HCT116 (cell line): Measurements from ENCODE around the gene KIF26A. TPM values are rescaled to one million over a fixed set of nuclear protein-coding genes. Genes with fewer than 3 reads are reported as not detected.

Source experiments
- ATAC-seq: fragments of 200-7000 bp; cut with Tn5 transposase; 2 replicates; pipeline ENCODE4 v1.9.1; 2020; ENCODE audit warnings: mild to moderate bottlenecking, moderate library complexity
- BruUV-seq: library from RNA; stranded (reverse); fragments of 400-500 nt; replicated peaks from 2 replicates; lab custom pipeline; 2021; lab: Mats Ljungman, UMichigan
- CTCF ChIA-PET: fragments of 300-600 bp; sonication (Branson Sonifier 250); formaldehyde crosslinking; loops from one replicate; lab custom pipeline; 2021; ENCODE audit warnings: antibody characterized with exemption; lab: Charles Lee
- POLR2A ChIA-PET: fragments of 300-600, 350-600 bp; sonication (Branson Sonifier 250); formaldehyde crosslinking; loops from one replicate; lab custom pipeline; 2021; ENCODE audit warnings: antibody characterized with exemption; lab: Charles Lee
- RAD21 ChIA-PET, 2 experiments: fragments of 300-600 bp; sonication (Branson Sonifier 250); formaldehyde crosslinking; loops; one replicate each; lab custom pipeline; 2023; ENCODE audit warnings: low total read pairs in 2 of 2; ENCODE audit not compliant: uncharacterized antibody in 2 of 2, unreplicated experiment in 2 of 2, low non-redundant PET in 1 of 2; lab: Charles Lee
- DNase-seq: peaks from one replicate; pipeline ENCODE4 v3.0.0-alpha.2; 2010; ENCODE audit warnings: low read depth, low spot score
- H2AFZ ChIP-seq: fragments of 200-600 bp; shearing (Covaris generic), sonication (generic); 2 replicates; pipeline ENCODE4 v1.6.1; 2017; ENCODE audit warnings: low read depth, mixed run types, mixed read lengths, antibody characterized with exemption, low read length; ENCODE audit not compliant: poor library complexity, severe bottlenecking
- H3K27ac ChIP-seq: 2 replicates; pipeline ENCODE4 v1.5.1; 2012; ENCODE audit warnings: low read depth, low read length
- H3K27me3 ChIP-seq: fragments of 200-600 bp; sonication (generic); 2 replicates; pipeline ENCODE4 v1.6.1; 2016; ENCODE audit warnings: mixed run types, low read length, mixed read lengths; ENCODE audit not compliant: insufficient read depth
- H3K36me3 ChIP-seq, 2 experiments: fragments of 200-500 bp in 1 of 2; fragments of 200-600 bp in 1 of 2; sonication (Bioruptor generic) in 1 of 2; sonication (generic) in 1 of 2; 2 replicates each; pipeline versions ENCODE4 v1.5.1 to v1.6.1; 2014 to 2016; ENCODE audit warnings: low read length in 2 of 2, inconsistent platforms in 1 of 2, mixed read lengths in 1 of 2, mixed run types in 1 of 2; ENCODE audit not compliant: insufficient read depth in 2 of 2, control insufficient read depth in 1 of 2
- H3K4me1 ChIP-seq, 2 experiments: fragments of 200-600 bp in 1 of 2; sonication (generic) in 1 of 2; 2 replicates each; pipeline versions ENCODE4 v1.5.1 to v1.6.1; 2012 to 2017; ENCODE audit warnings: low read length in 2 of 2, inconsistent platforms in 1 of 2, mild to moderate bottlenecking in 1 of 2, mixed read lengths in 1 of 2, mixed run types in 1 of 2, moderate library complexity in 1 of 2; ENCODE audit not compliant: insufficient read depth in 2 of 2, control insufficient read depth in 1 of 2
- H3K4me2 ChIP-seq: fragments of 200-600 bp; sonication (generic); 2 replicates; pipeline ENCODE4 v1.6.1; 2017; ENCODE audit warnings: mixed run types, low read length, mixed read lengths
- H3K4me3 ChIP-seq, 2 experiments: fragments of 200-600 bp in 1 of 2; sonication (generic) in 1 of 2; replicated peaks in 1 of 2; 2 replicates each; pipeline ENCODE4 v1.5.1; 2011 to 2016; ENCODE audit warnings: low read length in 2 of 2, control low read depth in 1 of 2, low read depth in 1 of 2, mild to moderate bottlenecking in 1 of 2, mixed read lengths in 1 of 2, mixed run types in 1 of 2
- H3K79me2 ChIP-seq: fragments of 200-600 bp; sonication (generic); 2 replicates; pipeline ENCODE4 v1.6.1; 2017; ENCODE audit warnings: mild to moderate bottlenecking, mixed run types, low read length, moderate library complexity, mixed read lengths; ENCODE audit not compliant: insufficient read depth
- H3K9ac ChIP-seq: fragments of 200-600 bp; sonication (generic); 2 replicates; pipeline ENCODE4 v1.6.1; 2016; ENCODE audit warnings: low read length, mixed read lengths
- H3K9me2 ChIP-seq: fragments of 200-600 bp; sonication (generic), shearing (Covaris generic); 2 replicates; pipeline ENCODE4 v1.6.1; 2017; ENCODE audit warnings: mixed run types, mild to moderate bottlenecking, moderate library complexity; ENCODE audit not compliant: insufficient read depth
- H3K9me3 ChIP-seq, 2 experiments: fragments of 200-500 bp in 1 of 2; fragments of 200-600 bp in 1 of 2; sonication (Bioruptor generic) in 1 of 2; sonication (generic) in 1 of 2; 2 replicates each; pipeline ENCODE4 v1.6.1; 2014 to 2017; ENCODE audit warnings: low read length in 2 of 2, mixed read lengths in 2 of 2, inconsistent platforms in 1 of 2, low read depth in 1 of 2, mild to moderate bottlenecking in 1 of 2, mixed run types in 1 of 2, moderate library complexity in 1 of 2; ENCODE audit not compliant: control insufficient read depth in 1 of 2, insufficient read depth in 1 of 2
- H4K20me1 ChIP-seq: fragments of 200-600 bp; sonication (generic), shearing (Covaris generic); 2 replicates; pipeline ENCODE4 v1.6.1; 2017; ENCODE audit warnings: mixed run types, mild to moderate bottlenecking, moderate library complexity; ENCODE audit not compliant: insufficient read depth
- ATF3 ChIP-seq: IDR thresholded peaks from 2 replicates; pipeline ENCODE4 v1.6.1; 2012
- CEBPB ChIP-seq: IDR thresholded peaks from 2 replicates; pipeline ENCODE4 v1.6.1; 2012; ENCODE audit warnings: low read depth
- EGR1 ChIP-seq: IDR thresholded peaks from 2 replicates; pipeline ENCODE4 v1.6.1; 2012; ENCODE audit warnings: low read depth
- EZH2 ChIP-seq: fragments of 200-600 bp; sonication (generic); IDR thresholded peaks from 2 replicates; pipeline ENCODE4 v1.6.1; 2017; ENCODE audit warnings: antibody characterized with exemption, mixed run types
- EZH2phosphoT487 ChIP-seq: fragments of 200-600 bp; IDR thresholded peaks from 2 replicates; pipeline ENCODE4 v1.6.1; 2018; ENCODE audit warnings: antibody characterized with exemption, borderline replicate concordance
- FOSL1 ChIP-seq: IDR thresholded peaks from 2 replicates; pipeline ENCODE4 v1.6.1; 2012; ENCODE audit warnings: low read depth
- JUND ChIP-seq: IDR thresholded peaks from 2 replicates; pipeline ENCODE4 v1.6.1; 2012
- MAX ChIP-seq: IDR thresholded peaks from 2 replicates; pipeline ENCODE4 v1.6.1; 2012
- POLR2A ChIP-seq: IDR thresholded peaks from 2 replicates; pipeline ENCODE4 v1.7.0; 2011; ENCODE audit warnings: borderline replicate concordance; ENCODE audit not compliant: insufficient read depth, insufficient read length; ENCODE audit errors: extremely low read depth
- POLR2AphosphoS5 ChIP-seq: IDR thresholded peaks from 2 replicates; pipeline ENCODE4 v1.6.1; 2011; ENCODE audit warnings: mild to moderate bottlenecking, low read depth, low read length, moderate library complexity
- REST ChIP-seq: IDR thresholded peaks from 2 replicates; pipeline ENCODE4 v1.6.1; 2012; ENCODE audit warnings: low read depth
- SP1 ChIP-seq: IDR thresholded peaks from 2 replicates; pipeline ENCODE4 v1.6.1; 2012; ENCODE audit warnings: low read depth
- SRF ChIP-seq: IDR thresholded peaks from 2 replicates; pipeline ENCODE4 v1.6.1; 2012; ENCODE audit warnings: low read depth
- YY1 ChIP-seq: IDR thresholded peaks from 2 replicates; pipeline ENCODE4 v1.6.1; 2011; ENCODE audit warnings: low read length, low read depth, moderate library complexity, mild to moderate bottlenecking; ENCODE audit not compliant: insufficient replicate concordance; ENCODE audit errors: extremely low read depth
- ZFX ChIP-seq: fragments of 450-650 bp; IDR thresholded peaks from 2 replicates; pipeline ENCODE4 v1.6.1; 2017
- intact Hi-C: fragments of 100-400 bp; cut with micrococcal nuclease; formaldehyde crosslinking; loops from 2 replicates; pipeline ENCODE4 v1.10.0; 2022
- total RNA-seq: library from RNA; stranded (reverse); gene quantifications from one replicate; pipeline ENCODE4 v1.2.1, GENCODE V29; 2021; ENCODE audit not compliant: unreplicated experiment

The KIF26A gene
- total RNA-seq, 1 experiment from 2014 or later, result 10.2 TPM

- Histone ChIP-seq H2AFZ (no peak overlapping the region), H3K36me3 (no peaks in the 10 kb centered on the region), H3K9me3 (no peaks in the 10 kb centered on the region), H3K4me3 (no peak overlapping the region), H3K9ac (no peak overlapping the region), H3K9me2 (no peaks in the 10 kb centered on the region), H3K4me2 (no peak overlapping the region), H3K27me3 (0 out of 2 replicates have a peak, but pooled peaks cover 1% of the 10 kb centered on the region), H3K27ac (no peak overlapping the region), H3K4me1 (no peaks in the 10 kb centered on the region), H4K20me1 (no peaks in the 10 kb centered on the region), H3K79me2 (no peaks in the 10 kb centered on the region)
- DNase-seq, result no peak
- ChIA-PET RAD21 (no interaction called here), CTCF (no interaction called here), POLR2A (no interaction called here)
- TF ChIP-seq CEBPB (no peak), EGR1 (no peak), SP1 (no peak), EZH2 (no peak), FOSL1 (no peak), POLR2AphosphoS5 (no peak)
- no peak for ATAC-seq
- no TSS peak for BruUV-seq
- intact Hi-C loops, result no loop called here
Observed at GRCh38 chr14:104188727-104189400, 50.5 kb downstream of the KIF26A start.

GRCh38 chr14:104189629-104190335 lies 51.4 kb downstream of the KIF26A start:
- no peak for DNase-seq
- no peaks in the 10 kb centered on the region for H3K4me1 ChIP-seq
- RAD21 ChIA-PET, result no interaction called here
- no peaks in the 10 kb centered on the region for H3K9me2 ChIP-seq
- no peak for ATAC-seq
- CTCF ChIA-PET, result no interaction called here
- no peak overlapping the region for H3K4me3 ChIP-seq
- H4K20me1 ChIP-seq, result no peaks in the 10 kb centered on the region
- H3K4me2 ChIP-seq, result no peak overlapping the region
- H3K36me3 ChIP-seq, result no peaks in the 10 kb centered on the region
- 0 out of 2 replicates have a peak, but pooled peaks cover 4% of the 10 kb centered on the region for H3K27me3 ChIP-seq
- H3K79me2 ChIP-seq, result no peaks in the 10 kb centered on the region
- H3K9me3 ChIP-seq, result no peaks in the 10 kb centered on the region
- H2AFZ ChIP-seq, result no peak overlapping the region
- no peak overlapping the region for H3K9ac ChIP-seq
- POLR2A ChIA-PET, result no interaction called here
- intact Hi-C loops, result no loop called here
- no TSS peak for BruUV-seq
- H3K27ac ChIP-seq, result no peak overlapping the region
- TF ChIP-seq EZH2phosphoT487, result no peak
- no peak for TF ChIP-seq ZFX
- TF ChIP-seq ATF3, result no peak
- no peak for TF ChIP-seq JUND
- no peak for TF ChIP-seq EZH2
- no peak for TF ChIP-seq POLR2A
- no peak for TF ChIP-seq POLR2AphosphoS5
- no peak for TF ChIP-seq YY1
- TF ChIP-seq REST, result no peak
- TF ChIP-seq SRF, result no peak
- no peak for TF ChIP-seq MAX
